ENCODE data around the gene SCAMP1.
"Not testable (repeated sequence)": the region's sequence is repeated elsewhere in the genome, so short reads cannot be mapped to it uniquely, and the experiment has no call there.

SCAMP1 gene

GRCh38 chr5:78433972-78434371, 73.6 kb downstream of the SCAMP1 start:
- no peak overlapping the region for H3K9ac ChIP-seq (ENCODE audit: low read length)

GRCh38 chr5:78447775-78448424, 87.5 kb downstream of the SCAMP1 start:
- H2BK120ac ChIP-seq (ENCODE audit: low read depth, low read length), result no peak overlapping the region
- H3K9me3 ChIP-seq (ENCODE audit: control insufficient read depth, low read length), result no peaks in the 10 kb centered on the region
- H3K27ac ChIP-seq (ENCODE audit: low read length, poor library complexity, severe bottlenecking), result no peak overlapping the region
- H3K4me1 ChIP-seq (ENCODE audit: control insufficient read depth, insufficient read depth, low read depth, low read length), result no peaks in the 10 kb centered on the region
- peaks cover 2% of the 10 kb centered on the region for H3K79me1 ChIP-seq (replicated peaks; ENCODE audit: low read length, poor library complexity, severe bottlenecking)
- H2AK5ac ChIP-seq (ENCODE audit: low read length, severe bottlenecking), result no peak overlapping the region
- WGBS, result 71% methylated on average over 1 of the region's 3 CpGs
- no peak overlapping the region for H2BK12ac ChIP-seq (ENCODE audit: low read length in 2 of 2)
- H3K4me3 ChIP-seq (ENCODE audit: insufficient read depth in 1 of 2, low read depth in 1 of 2, low read length in 2 of 2), result no peak overlapping the region
- H4K8ac ChIP-seq (ENCODE audit: low read length), result no peak overlapping the region
- H3K9ac ChIP-seq (ENCODE audit: low read length), result no peak overlapping the region
- H3K4me2 ChIP-seq (ENCODE audit: low read length, poor library complexity, severe bottlenecking), result no peak overlapping the region
- H4K91ac ChIP-seq (ENCODE audit: low read length), result no peak overlapping the region
- peaks cover 0 to 31% of the 10 kb centered on the region in 2 experiments for H3K36me3 ChIP-seq (ENCODE audit: control insufficient read depth in 1 of 2, insufficient read depth in 2 of 2, low read depth in 1 of 2, low read length in 2 of 2)
- no peak overlapping the region for H3K4ac ChIP-seq (ENCODE audit: low read depth in 1 of 2, low read length in 2 of 2)
- H2BK5ac ChIP-seq (ENCODE audit: low read depth, low read length, poor library complexity, severe bottlenecking), result no peak overlapping the region
- H3K27me3 ChIP-seq (ENCODE audit: control insufficient read depth in 1 of 2, insufficient read depth in 1 of 2, low read length in 2 of 2), result no peaks in the 10 kb centered on the region
- no peak overlapping the region for H2BK15ac ChIP-seq (ENCODE audit: low read depth, poor library complexity, severe bottlenecking)
- no peak for DNase-seq
- no peak overlapping the region for H3K23ac ChIP-seq (ENCODE audit: low read length in 2 of 2)
- H3K18ac ChIP-seq (ENCODE audit: low read depth in 1 of 2, low read length in 2 of 2), result no peak overlapping the region
- H2AFZ ChIP-seq (ENCODE audit: low read depth, low read length), result no peak overlapping the region
- no peak overlapping the region for H3K14ac ChIP-seq (ENCODE audit: low read length in 2 of 2)

More at GRCh38 chr5:78433972-78434371, 73.6 kb downstream of the SCAMP1 start:
- Histone ChIP-seq H2BK12ac (ENCODE audit: low read length in 2 of 2) (no peak overlapping the region), H3K27ac (ENCODE audit: low read length, poor library complexity, severe bottlenecking) (no peak overlapping the region), H3K4me1 (ENCODE audit: control insufficient read depth, insufficient read depth, low read depth, low read length) (no peaks in the 10 kb centered on the region), H3K23ac (ENCODE audit: low read length in 2 of 2) (peak overlapping the region in 1 of 2 experiments; percentile 9), H3K14ac (ENCODE audit: low read length in 2 of 2) (no peak overlapping the region), H4K91ac (ENCODE audit: low read length) (no peak overlapping the region), H2BK15ac (ENCODE audit: low read depth, poor library complexity, severe bottlenecking) (no peak overlapping the region), H3K4ac (ENCODE audit: low read depth in 1 of 2, low read length in 2 of 2) (no peak overlapping the region), H3K4me3 (ENCODE audit: insufficient read depth in 1 of 2, low read depth in 1 of 2, low read length in 2 of 2) (no peak overlapping the region), H3K36me3 (ENCODE audit: control insufficient read depth in 1 of 2, insufficient read depth in 2 of 2, low read depth in 1 of 2, low read length in 2 of 2) (peaks cover 0 to 23% of the 10 kb centered on the region in 2 experiments), H3K79me1 (replicated peaks; ENCODE audit: low read length, poor library complexity, severe bottlenecking) (peaks cover 3% of the 10 kb centered on the region), H2AK5ac (ENCODE audit: low read length, severe bottlenecking) (no peak overlapping the region), H4K8ac (ENCODE audit: low read length) (no peak overlapping the region), H2AFZ (ENCODE audit: low read depth, low read length) (no peak overlapping the region), H2BK120ac (ENCODE audit: low read depth, low read length) (no peak overlapping the region), H2BK5ac (ENCODE audit: low read depth, low read length, poor library complexity, severe bottlenecking) (no peak overlapping the region), H3K4me2 (ENCODE audit: low read length, poor library complexity, severe bottlenecking) (no peak overlapping the region), H3K9me3 (ENCODE audit: control insufficient read depth, low read length) (no peaks in the 10 kb centered on the region), H3K27me3 (ENCODE audit: control insufficient read depth in 1 of 2, insufficient read depth in 1 of 2, low read length in 2 of 2) (no peaks in the 10 kb centered on the region), H3K18ac (ENCODE audit: low read depth in 1 of 2, low read length in 2 of 2) (no peak overlapping the region)
- DNase-seq, result no peak

GRCh38 chr5:78449103-78449502, 88.7 kb downstream of the SCAMP1 start:
- Histone ChIP-seq H3K9me3 (ENCODE audit: control insufficient read depth, low read length) (no peaks in the 10 kb centered on the region), H3K4me3 (ENCODE audit: insufficient read depth in 1 of 2, low read depth in 1 of 2, low read length in 2 of 2) (no peak overlapping the region), H3K9ac (ENCODE audit: low read length) (no peak overlapping the region), H2BK120ac (ENCODE audit: low read depth, low read length) (no peak overlapping the region), H2BK15ac (ENCODE audit: low read depth, poor library complexity, severe bottlenecking) (no peak overlapping the region), H2AK5ac (ENCODE audit: low read length, severe bottlenecking) (no peak overlapping the region), H2BK5ac (ENCODE audit: low read depth, low read length, poor library complexity, severe bottlenecking) (no peak overlapping the region), H3K14ac (ENCODE audit: low read length in 2 of 2) (no peak overlapping the region), H2AFZ (ENCODE audit: low read depth, low read length) (no peak overlapping the region), H3K4me2 (ENCODE audit: low read length, poor library complexity, severe bottlenecking) (no peak overlapping the region), H3K36me3 (ENCODE audit: control insufficient read depth in 1 of 2, insufficient read depth in 2 of 2, low read depth in 1 of 2, low read length in 2 of 2) (peaks cover 0 to 31% of the 10 kb centered on the region in 2 experiments), H3K79me1 (replicated peaks; ENCODE audit: low read length, poor library complexity, severe bottlenecking) (no peaks in the 10 kb centered on the region), H3K27me3 (ENCODE audit: control insufficient read depth in 1 of 2, insufficient read depth in 1 of 2, low read length in 2 of 2) (no peaks in the 10 kb centered on the region), H2BK12ac (ENCODE audit: low read length in 2 of 2) (no peak overlapping the region), H3K27ac (ENCODE audit: low read length, poor library complexity, severe bottlenecking) (no peak overlapping the region), H3K4ac (ENCODE audit: low read depth in 1 of 2, low read length in 2 of 2) (no peak overlapping the region), H3K23ac (ENCODE audit: low read length in 2 of 2) (no peak overlapping the region), H3K4me1 (ENCODE audit: control insufficient read depth, insufficient read depth, low read depth, low read length) (no peaks in the 10 kb centered on the region), H4K8ac (ENCODE audit: low read length) (no peak overlapping the region), H4K91ac (ENCODE audit: low read length) (no peak overlapping the region), H3K18ac (ENCODE audit: low read depth in 1 of 2, low read length in 2 of 2) (no peak overlapping the region)
- DNase-seq, result no peak

- not testable (repeated sequence) for H3K79me1 ChIP-seq (replicated peaks; ENCODE audit: low read length, poor library complexity, severe bottlenecking); H3K4ac ChIP-seq (ENCODE audit: low read depth in 1 of 2, low read length in 2 of 2); H2BK15ac ChIP-seq (ENCODE audit: low read depth, poor library complexity, severe bottlenecking); DNase-seq; H3K27ac ChIP-seq (ENCODE audit: low read length, poor library complexity, severe bottlenecking); H3K9me3 ChIP-seq (ENCODE audit: control insufficient read depth, low read length); H4K8ac ChIP-seq (ENCODE audit: low read length); H4K91ac ChIP-seq (ENCODE audit: low read length); H3K23ac ChIP-seq (ENCODE audit: low read length in 2 of 2); H2AK5ac ChIP-seq (ENCODE audit: low read length, severe bottlenecking); H2BK120ac ChIP-seq (ENCODE audit: low read depth, low read length); H3K18ac ChIP-seq (ENCODE audit: low read depth in 1 of 2, low read length in 2 of 2); H3K9ac ChIP-seq (ENCODE audit: low read length); H3K27me3 ChIP-seq (ENCODE audit: control insufficient read depth in 1 of 2, insufficient read depth in 1 of 2, low read length in 2 of 2); H3K4me2 ChIP-seq (ENCODE audit: low read length, poor library complexity, severe bottlenecking); H2AFZ ChIP-seq (ENCODE audit: low read depth, low read length); H3K14ac ChIP-seq (ENCODE audit: low read length in 2 of 2); H3K4me3 ChIP-seq (ENCODE audit: insufficient read depth in 1 of 2, low read depth in 1 of 2, low read length in 2 of 2); H3K4me1 ChIP-seq (ENCODE audit: control insufficient read depth, insufficient read depth, low read depth, low read length); H2BK12ac ChIP-seq (ENCODE audit: low read length in 2 of 2); H2BK5ac ChIP-seq (ENCODE audit: low read depth, low read length, poor library complexity, severe bottlenecking)
- 50% methylated on average over 10 of the region's 14 CpGs for WGBS
- peaks cover 2 to 20% of the 10 kb centered on the region in 2 experiments for H3K36me3 ChIP-seq (ENCODE audit: control insufficient read depth in 1 of 2, insufficient read depth in 2 of 2, low read depth in 1 of 2, low read length in 2 of 2)
Measured at GRCh38 chr5:78457507-78457906, 97.1 kb downstream of the SCAMP1 start.

Data from mesenchymal stem cell (in vitro differentiated cells and primary cell).